ENCODE measurements around the gene TBL1X. TPM values are rescaled to one million over a fixed set of nuclear protein-coding genes. Genes with fewer than 3 reads are reported as not detected.

Gene TBL1X
- total and polyA plus RNA-seq, 2 of the 8 experiments (the other 6 are each of a cell fraction or from before 2014, with no cell fraction given) = 13.3 to 25.6 TPM

- TF ChIP-seq BCL11A (IDR thresholded peaks at IDR 0.05; ENCODE audit: low read depth in 2 of 2, low read length in 2 of 2) (no peak), SRF (IDR thresholded peaks at IDR 0.05; ENCODE audit: low read depth, low read length) (no peak)
Observed at GRCh38 chrX:9738151-9738550, 273.3 kb downstream of the TBL1X start (continued).

Data from H1 (cell line).